ENCODE results near the gene SLC25A41. TPM values are rescaled to one million over a fixed set of nuclear protein-coding genes. Genes with fewer than 3 reads are reported as not detected.

The SLC25A41 gene
- polyA plus RNA-seq, 3 donors, result not detected

DNA sequence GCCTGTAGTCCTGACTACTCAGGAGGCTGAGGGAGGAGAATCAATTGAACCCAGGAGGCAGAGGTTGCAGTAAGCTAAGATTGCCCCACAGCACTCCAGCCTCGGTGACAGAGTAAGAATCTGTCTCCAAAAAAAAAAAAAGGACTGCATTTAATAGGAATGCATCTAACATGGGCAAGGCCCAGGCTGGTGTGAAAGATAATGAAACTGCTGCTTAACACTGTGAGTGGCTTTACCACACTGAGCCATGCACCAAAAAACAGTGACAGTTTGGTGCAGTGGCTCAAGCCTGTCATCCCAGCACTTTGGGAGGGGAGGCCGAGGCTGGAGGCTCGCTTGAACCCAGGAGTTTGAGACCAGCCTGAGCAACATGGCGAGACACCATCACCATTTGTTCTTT lies 49.2 kb downstream of the SLC25A41 start:
- H4K20me1 ChIP-seq (ENCODE audit: insufficient read depth, low read length), result no peaks in the 10 kb centered on the region
- no peaks in the 10 kb centered on the region for H3K9me3 ChIP-seq (replicated peaks in 1 of 2; ENCODE audit: control insufficient read depth in 1 of 2, insufficient read depth in 1 of 2, low read length in 2 of 2)
- no peak overlapping the region for H3K4me3 ChIP-seq (replicated peaks in 1 of 3; ENCODE audit: low read depth in 2 of 3, low read length in 3 of 3)
- H3K79me2 ChIP-seq (ENCODE audit: insufficient read depth, low read length), result peaks cover 9% of the 10 kb centered on the region
- no peak for DNase-seq
- intact Hi-C loops (cut with micrococcal nuclease), result no loop called here
- H3K9me3 Mint-ChIP-seq, result peaks cover 0 to 12% (median 3%) of the 10 kb centered on the region in 7 donors
- no peaks in the 10 kb centered on the region for H3K4me1 ChIP-seq (ENCODE audit: control insufficient read depth in 1 of 2, insufficient read depth in 2 of 2, low read length in 2 of 2)
- peak overlapping the region in 1 of 7 donors; percentile 21 for H3K27ac Mint-ChIP-seq
- no peaks in the 10 kb centered on the region for H3K4me1 Mint-ChIP-seq
- H3K27me3 Mint-ChIP-seq (ENCODE audit: low read depth in 3 of 3), result no peaks in the 10 kb centered on the region
- no peaks in the 10 kb centered on the region for H3K27me3 ChIP-seq (ENCODE audit: control insufficient read depth in 2 of 2, insufficient read depth in 2 of 2, low read length in 2 of 2)
- H3K4me3 Mint-ChIP-seq, result no peak overlapping the region
- H3K9ac ChIP-seq (ENCODE audit: insufficient read depth, low read length, poor library complexity, severe bottlenecking), result no peak overlapping the region
- TF ChIP-seq, protein P1, sequence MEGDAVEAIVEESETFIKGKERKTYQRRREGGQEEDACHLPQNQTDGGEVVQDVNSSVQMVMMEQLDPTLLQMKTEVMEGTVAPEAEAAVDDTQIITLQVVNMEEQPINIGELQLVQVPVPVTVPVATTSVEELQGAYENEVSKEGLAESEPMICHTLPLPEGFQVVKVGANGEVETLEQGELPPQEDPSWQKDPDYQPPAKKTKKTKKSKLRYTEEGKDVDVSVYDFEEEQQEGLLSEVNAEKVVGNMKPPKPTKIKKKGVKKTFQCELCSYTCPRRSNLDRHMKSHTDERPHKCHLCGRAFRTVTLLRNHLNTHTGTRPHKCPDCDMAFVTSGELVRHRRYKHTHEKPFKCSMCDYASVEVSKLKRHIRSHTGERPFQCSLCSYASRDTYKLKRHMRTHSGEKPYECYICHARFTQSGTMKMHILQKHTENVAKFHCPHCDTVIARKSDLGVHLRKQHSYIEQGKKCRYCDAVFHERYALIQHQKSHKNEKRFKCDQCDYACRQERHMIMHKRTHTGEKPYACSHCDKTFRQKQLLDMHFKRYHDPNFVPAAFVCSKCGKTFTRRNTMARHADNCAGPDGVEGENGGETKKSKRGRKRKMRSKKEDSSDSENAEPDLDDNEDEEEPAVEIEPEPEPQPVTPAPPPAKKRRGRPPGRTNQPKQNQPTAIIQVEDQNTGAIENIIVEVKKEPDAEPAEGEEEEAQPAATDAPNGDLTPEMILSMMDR (IDR thresholded peaks at IDR 0.05), result no peak
- H3K36me3 ChIP-seq (replicated peaks in 1 of 2; ENCODE audit: control insufficient read depth in 1 of 2, insufficient read depth in 2 of 2, low read length in 2 of 2), result peaks cover 87 to 98% of the 10 kb centered on the region in 2 donors
- 100% methylated on average over 2 of the region's 4 CpGs for WGBS (ENCODE audit: insufficient coverage)
- H3K36me3 Mint-ChIP-seq, result peaks cover 72 to 98% of the 10 kb centered on the region in 2 donors
- no peak overlapping the region for H3K27ac ChIP-seq (ENCODE audit: low read depth in 1 of 2, low read length in 2 of 2)
- no peak overlapping the region for H2AFZ ChIP-seq (ENCODE audit: insufficient read depth, low read depth, low read length, poor library complexity, severe bottlenecking)
- no peak overlapping the region for H3K4me2 ChIP-seq (replicated peaks; ENCODE audit: extremely low read depth, low read length, poor library complexity, severe bottlenecking)

DNA sequence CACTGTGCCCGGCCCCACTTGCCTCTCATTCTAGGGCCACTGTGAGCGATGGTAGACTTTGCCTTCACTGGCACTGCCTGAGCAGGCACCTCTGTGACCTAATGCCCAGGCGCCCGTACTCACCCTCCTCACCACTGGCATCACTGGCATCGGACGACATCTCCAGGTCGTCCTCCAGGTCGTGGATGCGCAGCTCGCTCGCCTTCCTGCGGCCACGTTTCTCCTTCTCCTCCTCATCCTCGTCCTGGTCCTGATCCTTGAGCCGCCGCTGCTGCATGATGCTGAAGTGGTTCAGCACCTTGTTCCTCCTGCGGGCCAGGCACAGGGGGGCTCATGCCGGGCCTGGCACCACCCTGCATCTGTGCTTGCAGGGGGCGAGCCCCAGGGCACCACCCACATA lies 50.4 kb downstream of the SLC25A41 start:
- no peaks in the 10 kb centered on the region for H3K4me1 Mint-ChIP-seq
- DNase-seq, result no peak
- 95% methylated on average over 17 of the region's 19 CpGs for WGBS (ENCODE audit: insufficient coverage)

More for the DNA sequence above, 50.4 kb downstream of the SLC25A41 start:
- Mint-ChIP-seq H3K36me3 (peaks cover 72 to 98% of the 10 kb centered on the region in 2 donors), H3K9me3 (peaks cover 0 to 12% (median 3%) of the 10 kb centered on the region in 7 donors), H3K4me3 (no peak overlapping the region), H3K27ac (peak overlapping the region in 1 of 7 donors; percentile 54), H3K27me3 (ENCODE audit: low read depth in 3 of 3) (no peaks in the 10 kb centered on the region)
- Histone ChIP-seq H3K27me3 (ENCODE audit: control insufficient read depth in 2 of 2, insufficient read depth in 2 of 2, low read length in 2 of 2) (no peaks in the 10 kb centered on the region), H4K20me1 (ENCODE audit: insufficient read depth, low read length) (no peaks in the 10 kb centered on the region), H3K4me1 (ENCODE audit: control insufficient read depth in 1 of 2, insufficient read depth in 2 of 2, low read length in 2 of 2) (no peaks in the 10 kb centered on the region), H3K4me2 (replicated peaks; ENCODE audit: extremely low read depth, low read length, poor library complexity, severe bottlenecking) (no peak overlapping the region), H3K27ac (ENCODE audit: low read depth in 1 of 2, low read length in 2 of 2) (no peak overlapping the region), H3K36me3 (replicated peaks in 1 of 2; ENCODE audit: control insufficient read depth in 1 of 2, insufficient read depth in 2 of 2, low read length in 2 of 2) (peaks cover 80 to 98% of the 10 kb centered on the region in 2 donors), H2AFZ (ENCODE audit: insufficient read depth, low read depth, low read length, poor library complexity, severe bottlenecking) (no peak overlapping the region), H3K79me2 (ENCODE audit: insufficient read depth, low read length) (peaks cover 4% of the 10 kb centered on the region), H3K9me3 (replicated peaks in 1 of 2; ENCODE audit: control insufficient read depth in 1 of 2, insufficient read depth in 1 of 2, low read length in 2 of 2) (no peaks in the 10 kb centered on the region), H3K9ac (ENCODE audit: insufficient read depth, low read length, poor library complexity, severe bottlenecking) (no peak overlapping the region), H3K4me3 (replicated peaks in 1 of 3; ENCODE audit: low read depth in 2 of 3, low read length in 3 of 3) (no peak overlapping the region)
- intact Hi-C loops (cut with micrococcal nuclease), result no loop called here
- TF ChIP-seq, protein P1 (IDR thresholded peaks at IDR 0.05), result no peak

Data from CD14-positive monocyte (primary cell).